HL-60 (cell line): ENCODE data around the gene GRIK2.
"Not testable (repeated sequence)": the region's sequence is repeated elsewhere in the genome, so short reads cannot be mapped to it uniquely, and the experiment has no call there.

Experiments
- DNase-seq, 2 experiments: peaks; one replicate each; pipeline ENCODE4 v3.0.0-alpha.2; 2010 to 2020; ENCODE audit warnings: low read depth in 1 of 2, low spot score in 1 of 2
- H3K27ac ChIP-seq: fragments of 250-450 bp; sonication (Bioruptor Pico); replicated peaks from 2 replicates; pipeline ENCODE4 v1.5.1; 2020; ENCODE audit warnings: mild to moderate bottlenecking, moderate library complexity
- H3K27me3 ChIP-seq: fragments of 250-450 bp; sonication (Bioruptor Pico); 2 replicates; pipeline ENCODE4 v1.5.1; 2021; ENCODE audit warnings: mild to moderate bottlenecking, moderate library complexity; ENCODE audit not compliant: insufficient read depth, poor library complexity, severe bottlenecking
- H3K4me3 ChIP-seq: replicated peaks from 2 replicates; pipeline ENCODE4 v1.5.1; 2011; ENCODE audit warnings: mild to moderate bottlenecking, control low read depth, low read length; ENCODE audit not compliant: insufficient read depth
- GABPA ChIP-seq: IDR thresholded peaks from 2 replicates; pipeline ENCODE4 v1.6.1; 2012; ENCODE audit warnings: low read depth
- POLR2AphosphoS5 ChIP-seq: IDR thresholded peaks from 2 replicates; pipeline ENCODE4 v1.6.1; 2012; ENCODE audit warnings: low read depth
- SPI1 ChIP-seq: IDR thresholded peaks from 2 replicates; pipeline ENCODE4 v1.6.1; 2012; ENCODE audit warnings: low read depth, mild to moderate bottlenecking, borderline replicate concordance
- long read RNA-seq: library from polyadenylated mRNA; unstranded; transcript quantifications from one replicate; pipeline ENCODE4 v2.0.0, GENCODE V29; 2020
- TF ChIP-seq, protein P1 (sequence below): IDR thresholded peaks from one replicate; pipeline ENCODE4 v1.5.1; 2011; ENCODE audit warnings: low read length, control low read depth, inconsistent platforms; ENCODE audit not compliant: insufficient read depth
- TF ChIP-seq, protein P2 (sequence below): IDR thresholded peaks from 2 replicates; pipeline ENCODE4 v1.6.1; 2012; ENCODE audit warnings: low read depth; ENCODE audit not compliant: insufficient replicate concordance

The GRIK2 gene
- long read RNA-seq, partial matches to known transcripts, result 0 of 2 reads
- long read RNA-seq, other reads (novel, unspliced or antisense), result 2 of 2 reads

DNA sequence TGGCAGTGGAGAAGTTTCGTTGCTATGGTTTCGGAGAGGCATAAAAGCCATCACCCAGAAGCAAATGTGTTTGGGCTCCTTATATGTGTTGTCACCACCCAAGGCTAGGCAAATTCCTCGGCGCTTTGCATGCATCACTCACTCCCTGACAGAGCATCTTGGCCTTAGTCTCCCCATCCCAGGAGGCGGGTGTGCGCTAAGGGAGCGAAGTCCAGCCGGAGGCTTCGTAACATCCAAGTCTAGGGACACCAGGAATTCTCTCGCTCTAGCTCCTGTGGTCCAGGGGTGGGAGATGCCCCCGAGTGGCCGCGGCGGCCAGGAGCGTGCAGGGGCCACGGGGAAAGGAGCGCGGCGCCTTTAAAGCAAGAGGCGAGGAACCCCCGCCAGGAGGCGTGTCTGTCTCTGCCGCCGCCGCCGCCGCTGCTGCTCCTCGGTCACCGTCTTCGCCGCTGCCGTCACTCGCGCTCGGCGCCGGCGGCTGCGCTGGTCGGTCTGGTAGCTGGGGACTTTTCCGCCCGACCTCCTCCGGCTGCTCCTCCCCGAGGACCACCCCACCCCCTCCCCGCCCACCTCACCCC lies at the start of gene GRIK2:
TSS of gene GRIK2 (plus strand) at position 458 of the 578 bp plus-strand sequence.
- DNase-seq, result no peak
- H3K4me3 ChIP-seq, result 0 out of 2 replicates have a peak within 1 kb of the TSS, but pooled peaks have one; percentile 4
- H3K27ac ChIP-seq, result no peak within 1 kb of the TSS
- peaks cover 37% of the 10 kb centered on the region for H3K27me3 ChIP-seq
- TF ChIP-seq POLR2AphosphoS5 (no peak), SPI1 (no peak), GABPA (no peak)
- TF ChIP-seq, protein P1, sequence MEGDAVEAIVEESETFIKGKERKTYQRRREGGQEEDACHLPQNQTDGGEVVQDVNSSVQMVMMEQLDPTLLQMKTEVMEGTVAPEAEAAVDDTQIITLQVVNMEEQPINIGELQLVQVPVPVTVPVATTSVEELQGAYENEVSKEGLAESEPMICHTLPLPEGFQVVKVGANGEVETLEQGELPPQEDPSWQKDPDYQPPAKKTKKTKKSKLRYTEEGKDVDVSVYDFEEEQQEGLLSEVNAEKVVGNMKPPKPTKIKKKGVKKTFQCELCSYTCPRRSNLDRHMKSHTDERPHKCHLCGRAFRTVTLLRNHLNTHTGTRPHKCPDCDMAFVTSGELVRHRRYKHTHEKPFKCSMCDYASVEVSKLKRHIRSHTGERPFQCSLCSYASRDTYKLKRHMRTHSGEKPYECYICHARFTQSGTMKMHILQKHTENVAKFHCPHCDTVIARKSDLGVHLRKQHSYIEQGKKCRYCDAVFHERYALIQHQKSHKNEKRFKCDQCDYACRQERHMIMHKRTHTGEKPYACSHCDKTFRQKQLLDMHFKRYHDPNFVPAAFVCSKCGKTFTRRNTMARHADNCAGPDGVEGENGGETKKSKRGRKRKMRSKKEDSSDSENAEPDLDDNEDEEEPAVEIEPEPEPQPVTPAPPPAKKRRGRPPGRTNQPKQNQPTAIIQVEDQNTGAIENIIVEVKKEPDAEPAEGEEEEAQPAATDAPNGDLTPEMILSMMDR, result no peak

DNA sequence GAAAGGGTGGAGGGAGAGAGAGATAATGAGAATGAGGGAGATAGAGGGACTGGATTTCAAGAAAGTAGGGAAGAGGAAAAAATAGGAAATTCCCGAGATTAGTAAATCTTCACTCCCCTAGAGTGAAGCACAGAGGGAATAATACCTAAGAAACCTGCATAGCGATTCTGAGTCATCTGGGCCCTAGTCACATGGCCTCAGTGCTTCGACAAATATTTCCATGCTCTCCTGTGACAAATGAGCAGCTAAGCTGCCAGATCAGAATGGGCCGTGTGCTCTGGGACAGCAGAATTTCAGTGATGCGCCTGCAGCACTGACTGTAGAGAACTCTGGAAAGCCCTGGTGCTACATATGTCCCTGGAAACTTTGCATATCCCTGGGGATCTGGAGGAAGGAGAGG lies 48.6 kb upstream of the GRIK2 start:
- DNase-seq, result no peak
- H3K27me3 ChIP-seq, result no peaks in the 10 kb centered on the region
- TF ChIP-seq POLR2AphosphoS5 (no peak), SPI1 (no peak), GABPA (no peak)
- TF ChIP-seq, protein P1, result no peak
- TF ChIP-seq, protein P2, sequence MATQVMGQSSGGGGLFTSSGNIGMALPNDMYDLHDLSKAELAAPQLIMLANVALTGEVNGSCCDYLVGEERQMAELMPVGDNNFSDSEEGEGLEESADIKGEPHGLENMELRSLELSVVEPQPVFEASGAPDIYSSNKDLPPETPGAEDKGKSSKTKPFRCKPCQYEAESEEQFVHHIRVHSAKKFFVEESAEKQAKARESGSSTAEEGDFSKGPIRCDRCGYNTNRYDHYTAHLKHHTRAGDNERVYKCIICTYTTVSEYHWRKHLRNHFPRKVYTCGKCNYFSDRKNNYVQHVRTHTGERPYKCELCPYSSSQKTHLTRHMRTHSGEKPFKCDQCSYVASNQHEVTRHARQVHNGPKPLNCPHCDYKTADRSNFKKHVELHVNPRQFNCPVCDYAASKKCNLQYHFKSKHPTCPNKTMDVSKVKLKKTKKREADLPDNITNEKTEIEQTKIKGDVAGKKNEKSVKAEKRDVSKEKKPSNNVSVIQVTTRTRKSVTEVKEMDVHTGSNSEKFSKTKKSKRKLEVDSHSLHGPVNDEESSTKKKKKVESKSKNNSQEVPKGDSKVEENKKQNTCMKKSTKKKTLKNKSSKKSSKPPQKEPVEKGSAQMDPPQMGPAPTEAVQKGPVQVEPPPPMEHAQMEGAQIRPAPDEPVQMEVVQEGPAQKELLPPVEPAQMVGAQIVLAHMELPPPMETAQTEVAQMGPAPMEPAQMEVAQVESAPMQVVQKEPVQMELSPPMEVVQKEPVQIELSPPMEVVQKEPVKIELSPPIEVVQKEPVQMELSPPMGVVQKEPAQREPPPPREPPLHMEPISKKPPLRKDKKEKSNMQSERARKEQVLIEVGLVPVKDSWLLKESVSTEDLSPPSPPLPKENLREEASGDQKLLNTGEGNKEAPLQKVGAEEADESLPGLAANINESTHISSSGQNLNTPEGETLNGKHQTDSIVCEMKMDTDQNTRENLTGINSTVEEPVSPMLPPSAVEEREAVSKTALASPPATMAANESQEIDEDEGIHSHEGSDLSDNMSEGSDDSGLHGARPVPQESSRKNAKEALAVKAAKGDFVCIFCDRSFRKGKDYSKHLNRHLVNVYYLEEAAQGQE, result no peak
- no peak overlapping the region for H3K27ac ChIP-seq
- H3K4me3 ChIP-seq, result no peak overlapping the region

DNA sequence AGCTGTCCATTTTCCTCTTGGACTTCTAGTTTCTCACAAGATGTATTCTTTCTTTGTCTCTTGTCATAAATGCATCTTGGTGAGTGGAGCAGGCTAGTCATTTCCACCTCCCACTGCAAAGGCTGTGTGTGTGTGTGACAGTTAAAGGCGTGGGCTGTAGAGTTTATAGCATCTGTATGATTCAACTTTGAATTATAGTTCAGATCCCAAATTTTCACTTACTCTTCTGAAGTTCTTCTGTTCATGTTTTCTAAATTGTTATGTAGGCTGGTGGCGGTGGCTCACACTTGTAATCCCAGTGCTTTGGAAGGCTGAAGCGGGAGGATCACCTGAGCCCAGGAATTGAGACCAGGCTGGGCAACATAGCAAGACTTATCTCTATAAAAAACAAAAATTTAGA lies 44.7 kb upstream of the GRIK2 start:
- DNase-seq, result no peak
- no peak overlapping the region for H3K4me3 ChIP-seq
- TF ChIP-seq, protein P1, result no peak
- TF ChIP-seq GABPA (no peak), SPI1 (no peak), POLR2AphosphoS5 (no peak)
- TF ChIP-seq, protein P2, result no peak
- H3K27ac ChIP-seq, result no peak overlapping the region
- no peaks in the 10 kb centered on the region for H3K27me3 ChIP-seq

DNA sequence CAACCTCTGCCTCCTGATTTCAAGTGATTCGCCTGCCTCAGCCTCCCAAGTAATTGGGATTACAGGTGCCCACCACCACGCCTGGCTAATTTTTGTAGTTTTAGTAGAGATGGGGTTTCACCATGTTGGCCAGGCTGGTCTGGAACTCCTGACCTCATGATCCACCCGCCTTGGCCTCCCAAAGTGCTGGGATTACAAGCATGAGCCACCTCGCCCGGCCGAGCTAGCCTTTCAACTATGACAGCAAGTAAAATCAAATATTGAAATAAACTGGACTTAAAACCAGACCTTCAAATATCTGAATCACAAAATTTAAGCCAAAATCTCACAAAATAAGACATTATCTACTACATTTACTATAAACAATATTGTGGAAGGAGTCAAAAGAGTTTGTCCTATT lies 42.9 kb upstream of the GRIK2 start:
- not testable (repeated sequence) for DNase-seq, H3K27me3 ChIP-seq, H3K27ac ChIP-seq, H3K4me3 ChIP-seq
